ENCODE measurements around the gene ADRA2A.

The ADRA2A gene

GRCh38 chr10:111128331-111129180, 51.7 kb downstream of the ADRA2A start:
- Histone ChIP-seq H2AFZ (ENCODE audit: low read depth, low read length) (no peak overlapping the region), H3K9ac (ENCODE audit: low read depth, low read length) (no peak overlapping the region), H3K9me3 (ENCODE audit: insufficient read depth, low read length, severe bottlenecking) (no peaks in the 10 kb centered on the region), H3K27me3 (ENCODE audit: insufficient read depth, low read length, poor library complexity) (no peaks in the 10 kb centered on the region), H3K4me3 (ENCODE audit: low read depth in 1 of 2, low read length in 2 of 2) (no peak overlapping the region), H4K20me1 (ENCODE audit: insufficient read depth, low read length) (no peaks in the 10 kb centered on the region), H3K4me2 (ENCODE audit: insufficient read depth, low read length) (no peak overlapping the region), H3K36me3 (ENCODE audit: insufficient read depth, low read length) (no peaks in the 10 kb centered on the region), H3K79me2 (ENCODE audit: insufficient read depth, low read length) (no peaks in the 10 kb centered on the region), H3K4me1 (ENCODE audit: insufficient read depth, low read length) (no peaks in the 10 kb centered on the region), H3K27ac (ENCODE audit: low read length) (no peak overlapping the region)
- ATAC-seq (ENCODE audit: insufficient read depth, low read depth) (no peak), DNase-seq (no peak)
- TF ChIP-seq EZH2 (IDR thresholded peaks at IDR 0.05; ENCODE audit: borderline replicate concordance, low read depth, low read length, severe bottlenecking) (no peak), CTCF (IDR thresholded peaks at IDR 0.05; ENCODE audit: borderline replicate concordance, extremely low read depth, low read length, poor library complexity, severe bottlenecking) (no peak)

GRCh38 chr10:111129363-111129762, 52.5 kb downstream of the ADRA2A start:
- no peak overlapping the region for H3K9ac ChIP-seq (ENCODE audit: low read depth, low read length)
- ATAC-seq (ENCODE audit: insufficient read depth, low read depth) (no peak), DNase-seq (no peak)
- H3K9me3 ChIP-seq (ENCODE audit: insufficient read depth, low read length, severe bottlenecking), result no peaks in the 10 kb centered on the region
- H3K27me3 ChIP-seq (ENCODE audit: insufficient read depth, low read length, poor library complexity), result no peaks in the 10 kb centered on the region
- no peak overlapping the region for H3K4me3 ChIP-seq (ENCODE audit: low read depth in 1 of 2, low read length in 2 of 2)
- no peaks in the 10 kb centered on the region for H4K20me1 ChIP-seq (ENCODE audit: insufficient read depth, low read length)
- H3K27ac ChIP-seq (ENCODE audit: low read length), result no peak overlapping the region
- no peak overlapping the region for H3K4me2 ChIP-seq (ENCODE audit: insufficient read depth, low read length)
- no peak overlapping the region for H2AFZ ChIP-seq (ENCODE audit: low read depth, low read length)
- H3K4me1 ChIP-seq (ENCODE audit: insufficient read depth, low read length), result no peaks in the 10 kb centered on the region
- TF ChIP-seq CTCF (IDR thresholded peaks at IDR 0.05; ENCODE audit: borderline replicate concordance, extremely low read depth, low read length, poor library complexity, severe bottlenecking) (no peak), EZH2 (IDR thresholded peaks at IDR 0.05; ENCODE audit: borderline replicate concordance, low read depth, low read length, severe bottlenecking) (no peak)
- no peaks in the 10 kb centered on the region for H3K79me2 ChIP-seq (ENCODE audit: insufficient read depth, low read length)
- H3K36me3 ChIP-seq (ENCODE audit: insufficient read depth, low read length), result no peaks in the 10 kb centered on the region

- Histone ChIP-seq H3K4me3 (ENCODE audit: low read depth in 1 of 2, low read length in 2 of 2) (no peak overlapping the region), H3K4me1 (ENCODE audit: insufficient read depth, low read length) (no peaks in the 10 kb centered on the region), H3K36me3 (ENCODE audit: insufficient read depth, low read length) (no peaks in the 10 kb centered on the region), H3K4me2 (ENCODE audit: insufficient read depth, low read length) (no peak overlapping the region), H4K20me1 (ENCODE audit: insufficient read depth, low read length) (no peaks in the 10 kb centered on the region), H3K9ac (ENCODE audit: low read depth, low read length) (no peak overlapping the region), H2AFZ (ENCODE audit: low read depth, low read length) (no peak overlapping the region), H3K79me2 (ENCODE audit: insufficient read depth, low read length) (no peaks in the 10 kb centered on the region), H3K27me3 (ENCODE audit: insufficient read depth, low read length, poor library complexity) (no peaks in the 10 kb centered on the region), H3K27ac (ENCODE audit: low read length) (no peak overlapping the region), H3K9me3 (ENCODE audit: insufficient read depth, low read length, severe bottlenecking) (no peaks in the 10 kb centered on the region)
- DNase-seq (no peak), ATAC-seq (ENCODE audit: insufficient read depth, low read depth) (no peak)
- TF ChIP-seq EZH2 (IDR thresholded peaks at IDR 0.05; ENCODE audit: borderline replicate concordance, low read depth, low read length, severe bottlenecking) (no peak), CTCF (IDR thresholded peaks at IDR 0.05; ENCODE audit: borderline replicate concordance, extremely low read depth, low read length, poor library complexity, severe bottlenecking) (no peak)
These were observed 53.6 kb downstream of the ADRA2A start for GRCh38 chr10:111130471-111130870.

Measured in DND-41 (cell line).